ENCODE results near the gene SFMBT2.
"Not testable (repeated sequence)": the region's sequence is repeated elsewhere in the genome, so short reads cannot be mapped to it uniquely, and the experiment has no call there.

SFMBT2 gene

DNA sequence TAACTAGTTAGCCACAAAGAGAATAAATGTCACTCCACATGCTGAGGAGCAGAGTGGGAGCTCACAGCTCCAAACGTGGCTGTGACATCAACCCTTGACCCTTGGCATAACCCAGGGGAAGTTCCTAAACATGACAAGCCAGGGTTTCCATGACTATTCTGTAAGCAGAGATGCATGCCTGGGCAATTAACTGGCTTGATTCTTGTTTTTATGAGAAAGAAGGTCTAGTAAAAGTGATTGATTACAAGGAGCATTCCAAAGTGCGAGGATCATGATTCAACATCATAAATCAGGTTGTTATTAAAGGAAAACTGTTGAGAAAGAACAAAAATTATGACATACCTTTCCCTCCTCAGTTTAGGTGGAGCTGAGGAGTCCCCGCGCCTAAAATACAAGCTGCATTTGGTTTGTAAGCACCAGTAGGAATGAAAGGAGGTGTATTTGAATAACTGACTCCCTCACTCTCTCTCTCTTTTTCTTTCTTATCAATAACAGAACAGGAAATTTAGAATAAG lies 108.4 kb downstream of the SFMBT2 start:
- DNase-seq (ENCODE audit: low read depth in 2 of 3, low spot score in 2 of 3): no peak

DNA sequence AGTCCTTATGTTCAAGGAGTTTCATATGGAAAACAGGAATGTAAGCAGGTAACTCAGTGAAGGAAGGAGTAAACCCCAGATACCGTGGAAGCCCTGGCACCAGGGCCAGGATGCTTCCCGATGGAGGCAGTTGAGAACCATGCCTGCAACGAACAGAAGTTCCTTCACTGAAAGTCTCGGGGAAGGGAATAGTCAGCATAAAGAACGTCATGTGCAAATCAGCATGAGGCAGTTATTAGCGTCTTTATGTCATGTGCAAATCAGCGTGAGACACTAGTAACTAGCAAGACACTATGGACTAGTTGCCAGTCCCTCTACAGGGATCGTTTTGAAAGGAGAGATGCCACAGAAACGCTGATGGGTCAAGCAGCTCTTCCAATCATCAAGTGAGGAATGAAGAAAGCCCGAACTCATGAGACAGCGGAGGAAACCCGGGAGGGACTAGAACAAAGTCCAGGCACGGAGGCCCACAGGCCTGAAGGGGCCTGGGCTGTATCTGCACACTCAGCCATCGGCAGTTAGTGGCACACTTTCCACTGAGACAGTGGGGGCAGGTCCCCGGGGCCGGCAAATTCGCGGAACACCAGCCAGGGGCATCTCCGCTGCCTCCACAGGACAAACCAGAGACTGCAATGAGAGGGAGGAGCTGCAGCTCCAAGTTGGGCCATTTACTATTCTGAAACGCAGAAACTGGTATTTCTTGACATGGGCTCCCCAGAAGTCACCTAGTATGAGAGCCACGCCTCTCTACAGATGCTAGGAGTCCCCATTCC lies 109.6 kb downstream of the SFMBT2 start:
- no peak for DNase-seq (ENCODE audit: low read depth in 2 of 3, low spot score in 2 of 3)

DNA sequence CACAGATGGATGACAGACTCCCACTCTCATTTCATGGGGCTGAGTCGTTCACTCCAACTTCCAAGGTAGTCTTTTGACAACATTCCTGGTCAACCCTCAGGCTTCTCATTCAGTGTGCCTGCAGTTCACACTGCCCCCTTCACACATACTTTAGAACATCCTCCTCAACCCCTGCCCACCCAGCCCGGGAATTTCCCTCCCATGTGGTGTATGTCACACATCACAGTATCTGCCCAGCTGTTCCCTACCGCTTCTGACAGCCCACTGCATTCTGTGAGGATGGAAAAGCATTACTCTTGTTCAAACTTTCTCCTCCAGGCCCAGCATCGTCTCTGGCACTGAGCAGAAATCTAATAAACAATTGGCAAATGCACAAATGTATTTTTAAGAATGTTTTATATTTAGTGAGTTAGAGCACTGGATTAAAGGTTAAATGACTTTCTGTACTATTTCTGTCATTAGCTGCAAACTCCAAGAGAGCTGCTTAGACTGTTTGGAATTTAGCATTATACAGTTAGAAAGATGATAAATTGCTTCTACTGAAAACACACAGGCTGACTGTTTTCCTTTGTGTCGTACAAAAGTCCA lies 110.4 kb downstream of the SFMBT2 start:
- DNase-seq (ENCODE audit: low read depth in 2 of 3, low spot score in 2 of 3): no peak

DNA sequence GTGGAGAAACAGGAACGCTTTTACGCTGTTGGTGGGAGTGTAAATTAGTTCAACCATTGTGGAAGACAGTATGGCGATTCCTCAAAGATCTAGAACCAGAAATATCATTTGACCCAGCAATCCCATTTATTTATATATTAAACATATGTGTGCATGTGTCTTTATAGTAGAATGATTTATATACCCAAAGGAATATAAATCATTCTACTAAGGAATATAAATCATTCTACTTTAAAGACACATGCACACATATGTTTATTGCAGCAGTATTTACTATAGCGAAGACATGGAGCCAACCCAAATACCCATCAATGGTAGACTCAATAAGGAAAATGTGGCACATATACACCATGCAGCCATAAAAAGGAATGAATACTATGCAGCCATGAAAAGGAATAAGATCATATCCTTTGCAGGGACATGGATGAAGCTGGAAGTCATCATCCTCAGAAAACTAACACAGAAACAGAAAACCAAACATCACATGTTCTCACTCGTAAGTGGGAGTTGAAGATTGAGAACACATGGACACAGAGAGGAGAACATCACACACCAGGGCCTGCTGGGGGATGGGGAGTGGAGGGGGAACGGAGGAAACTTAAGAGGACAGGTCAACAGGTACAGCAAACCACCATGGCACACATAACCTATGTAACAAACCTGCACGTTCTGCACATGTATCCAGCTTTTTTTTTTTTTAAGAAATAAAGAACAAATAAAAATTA lies 111.1 kb downstream of the SFMBT2 start:
- not testable (repeated sequence) for DNase-seq (ENCODE audit: low read depth in 2 of 3, low spot score in 2 of 3)

DNA sequence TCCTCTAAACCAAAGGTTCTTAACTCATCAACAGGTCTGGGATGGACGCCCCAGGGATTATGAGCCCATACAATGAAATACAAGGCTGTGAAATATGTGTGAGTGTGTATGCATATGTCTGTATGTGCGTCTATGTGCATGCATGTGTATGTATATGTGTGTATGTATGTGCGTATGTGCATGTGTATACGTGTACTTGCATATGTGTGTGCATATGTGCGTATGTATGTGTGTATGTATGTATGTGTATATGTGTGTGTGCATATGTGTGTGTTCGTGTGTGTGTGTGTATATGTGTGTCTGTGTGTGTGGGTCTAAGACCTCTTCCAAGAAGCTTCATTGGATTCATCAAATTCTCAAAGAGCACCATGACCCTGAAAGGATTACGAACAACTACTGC lies 112.3 kb downstream of the SFMBT2 start:
- no peak for DNase-seq (ENCODE audit: low read depth in 2 of 3, low spot score in 2 of 3)

DNA sequence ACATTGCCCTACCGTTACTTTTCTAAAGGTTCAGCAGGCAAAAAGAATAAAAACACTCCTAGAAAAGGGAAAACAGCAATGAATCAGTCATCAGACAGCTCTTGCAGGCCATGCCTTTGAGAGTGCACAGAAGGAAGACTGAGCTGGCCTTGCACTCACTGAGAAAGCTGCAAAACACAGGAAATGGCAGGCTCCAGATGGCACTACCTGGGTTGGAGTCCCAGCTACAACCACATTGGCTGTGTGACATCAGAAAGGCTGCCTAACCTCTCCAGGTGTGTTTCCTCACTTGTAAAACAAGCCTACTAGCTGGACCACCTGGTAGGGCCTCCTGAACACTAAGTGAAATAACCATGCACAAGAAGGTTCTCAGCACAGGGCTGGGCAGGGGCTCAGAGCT lies 113.7 kb downstream of the SFMBT2 start:
- no peak for DNase-seq (ENCODE audit: low read depth in 2 of 3, low spot score in 2 of 3)

DNA sequence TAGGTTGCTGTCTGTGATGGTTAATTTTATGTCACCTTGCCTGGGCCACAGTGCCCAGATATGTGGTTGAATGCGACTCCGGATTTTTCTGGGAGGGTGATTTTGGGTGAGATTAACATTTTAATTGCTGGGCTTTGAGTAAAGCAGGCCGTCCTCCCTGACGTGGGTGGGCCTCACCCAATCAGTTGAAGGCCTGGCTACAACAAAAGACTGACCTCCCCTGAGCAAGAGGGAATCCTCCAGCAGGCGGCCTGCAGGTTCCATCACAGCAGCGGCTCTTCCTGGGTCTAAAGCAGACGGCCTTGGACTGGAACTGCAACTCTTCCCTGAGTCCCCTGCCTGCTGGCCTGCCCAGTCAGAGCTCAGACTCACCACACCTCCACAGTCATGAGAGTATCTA lies 114.2 kb downstream of the SFMBT2 start:
- DNase-seq (ENCODE audit: low read depth in 2 of 3, low spot score in 2 of 3): no peak

DNA sequence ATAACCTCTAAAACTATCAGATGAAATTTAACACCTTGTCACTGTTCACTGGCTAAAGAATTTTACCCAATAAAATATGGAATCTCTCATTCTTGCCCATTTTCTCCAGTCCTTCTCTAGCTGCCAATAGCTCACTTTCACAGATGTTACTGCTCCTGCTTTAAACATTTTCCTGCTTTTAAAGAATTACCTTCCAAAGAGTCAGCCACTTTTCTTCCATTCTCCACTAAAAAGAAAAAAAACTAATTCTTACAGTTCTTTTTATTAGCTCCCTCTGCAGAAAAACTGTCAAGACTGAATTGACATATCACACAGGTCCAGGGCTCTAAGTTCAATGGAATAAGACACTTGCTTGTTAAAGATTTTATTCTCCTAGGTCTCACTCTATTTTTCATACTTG lies 114.8 kb downstream of the SFMBT2 start:
- DNase-seq (ENCODE audit: low read depth in 2 of 3, low spot score in 2 of 3): no peak

DNA sequence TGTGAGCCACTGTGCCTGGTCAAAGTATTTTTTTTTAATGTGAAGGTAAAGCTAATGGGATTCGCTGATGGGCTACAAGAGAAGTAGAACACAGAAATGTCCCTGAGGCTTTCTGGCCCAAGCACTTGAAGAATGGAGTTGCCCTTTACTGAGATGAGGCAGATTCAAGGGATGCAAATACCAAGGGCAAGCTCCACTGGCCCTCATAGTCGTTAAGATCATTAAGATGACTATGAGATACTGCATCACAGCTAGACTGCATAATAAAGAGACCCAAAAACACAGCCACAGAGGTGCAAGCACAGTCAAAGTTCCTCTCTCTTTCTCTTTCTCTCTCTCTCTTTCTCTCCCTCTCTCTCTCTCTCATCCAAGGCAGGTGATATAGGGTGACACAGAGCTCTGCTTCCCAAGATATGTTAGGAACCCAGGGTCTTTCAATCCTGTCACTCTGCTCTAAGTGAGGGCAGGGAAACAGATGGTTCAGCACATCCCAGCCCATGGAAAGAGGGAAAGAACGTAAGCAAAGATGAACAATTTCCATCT lies 117.4 kb downstream of the SFMBT2 start:
- no peak for DNase-seq (ENCODE audit: low read depth in 2 of 3, low spot score in 2 of 3)

DNA sequence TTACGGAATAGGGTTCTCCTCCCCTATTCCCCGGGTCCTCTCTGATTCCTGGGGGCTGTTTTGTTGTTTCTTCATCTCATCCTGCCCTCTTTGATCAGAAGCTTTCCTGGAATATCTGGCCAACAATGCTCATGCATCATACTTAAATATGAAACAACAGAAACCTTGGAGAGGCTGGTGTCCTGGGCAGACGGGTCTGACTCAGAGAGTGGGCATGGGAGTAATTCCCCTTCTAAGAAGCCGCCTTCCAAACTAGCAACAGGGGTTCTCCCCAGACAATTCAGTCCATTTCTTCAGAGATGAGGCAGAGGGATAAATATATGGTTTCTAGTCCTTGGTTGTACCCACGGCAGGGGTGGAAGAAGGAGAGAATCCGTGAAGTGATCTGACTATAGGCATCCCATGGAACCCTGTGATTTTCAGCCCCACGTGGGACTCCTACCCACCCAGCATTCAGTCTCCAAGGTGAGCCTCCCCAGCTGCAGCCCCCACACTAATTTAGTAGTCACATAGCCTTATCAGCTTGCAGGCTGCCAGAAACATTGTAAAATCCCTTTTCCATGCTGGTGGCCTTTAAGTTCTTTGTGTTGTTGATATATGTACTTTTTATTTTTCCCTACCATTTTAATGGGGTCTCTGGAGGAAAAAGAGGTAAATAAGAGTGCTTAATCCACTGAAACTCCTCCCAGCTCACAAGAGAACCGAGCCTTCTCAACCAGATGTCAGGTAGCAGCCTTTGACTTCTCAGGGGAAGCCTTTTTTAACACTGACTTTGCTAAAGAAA lies 119.2 kb downstream of the SFMBT2 start:
- DNase-seq (ENCODE audit: low read depth in 2 of 3, low spot score in 2 of 3): no peak

DNA sequence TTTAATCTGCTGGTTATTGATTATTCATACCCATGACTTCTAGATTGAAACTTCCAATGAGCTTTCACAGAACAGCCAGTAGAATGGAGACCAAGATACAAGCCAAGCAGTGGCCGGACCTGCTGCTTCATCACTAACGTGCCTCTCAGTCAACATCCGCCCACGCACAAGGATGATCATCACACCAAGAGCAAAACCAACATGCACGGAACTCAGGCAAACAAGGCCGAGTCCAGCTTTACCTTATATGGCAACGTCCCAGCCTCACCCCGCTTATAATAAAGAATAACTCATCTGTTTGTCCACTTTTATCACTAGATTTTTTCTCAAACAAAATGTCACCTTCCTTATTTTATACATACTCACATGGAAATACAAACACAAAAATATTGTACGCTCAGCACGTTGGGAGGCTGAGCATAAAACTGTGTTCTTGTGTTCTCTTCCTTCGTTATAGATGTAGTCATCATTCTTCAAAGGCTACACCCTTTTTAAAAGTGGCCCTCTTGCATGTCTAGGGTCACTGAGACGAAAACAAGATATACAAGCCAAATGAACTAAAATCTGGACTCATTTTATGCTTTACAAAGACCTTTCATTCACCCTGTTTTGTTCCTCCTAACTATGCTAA lies 122.7 kb downstream of the SFMBT2 start:
- no peak for DNase-seq (ENCODE audit: low read depth in 2 of 3, low spot score in 2 of 3)

DNA sequence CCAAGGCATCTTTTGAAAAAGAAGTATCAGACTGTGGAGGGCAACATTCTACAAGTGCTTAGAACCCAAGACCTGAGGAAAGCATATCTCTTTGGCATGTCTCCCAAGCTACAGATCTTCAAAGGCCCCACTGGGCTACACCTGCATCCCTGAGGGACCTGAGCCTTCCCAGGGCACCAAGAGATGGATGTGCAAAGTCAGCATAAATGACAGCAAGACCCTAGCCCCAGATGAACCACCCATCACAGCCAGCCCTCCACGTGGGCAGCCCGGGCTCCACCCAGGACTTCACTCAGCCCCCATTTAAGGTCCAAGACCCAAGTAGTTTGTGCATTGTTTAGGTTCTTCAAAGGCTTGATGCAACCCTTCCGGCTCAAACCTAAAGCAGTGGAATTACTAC lies 123.5 kb downstream of the SFMBT2 start:
- no peak for DNase-seq (ENCODE audit: low read depth in 2 of 3, low spot score in 2 of 3)

DNA sequence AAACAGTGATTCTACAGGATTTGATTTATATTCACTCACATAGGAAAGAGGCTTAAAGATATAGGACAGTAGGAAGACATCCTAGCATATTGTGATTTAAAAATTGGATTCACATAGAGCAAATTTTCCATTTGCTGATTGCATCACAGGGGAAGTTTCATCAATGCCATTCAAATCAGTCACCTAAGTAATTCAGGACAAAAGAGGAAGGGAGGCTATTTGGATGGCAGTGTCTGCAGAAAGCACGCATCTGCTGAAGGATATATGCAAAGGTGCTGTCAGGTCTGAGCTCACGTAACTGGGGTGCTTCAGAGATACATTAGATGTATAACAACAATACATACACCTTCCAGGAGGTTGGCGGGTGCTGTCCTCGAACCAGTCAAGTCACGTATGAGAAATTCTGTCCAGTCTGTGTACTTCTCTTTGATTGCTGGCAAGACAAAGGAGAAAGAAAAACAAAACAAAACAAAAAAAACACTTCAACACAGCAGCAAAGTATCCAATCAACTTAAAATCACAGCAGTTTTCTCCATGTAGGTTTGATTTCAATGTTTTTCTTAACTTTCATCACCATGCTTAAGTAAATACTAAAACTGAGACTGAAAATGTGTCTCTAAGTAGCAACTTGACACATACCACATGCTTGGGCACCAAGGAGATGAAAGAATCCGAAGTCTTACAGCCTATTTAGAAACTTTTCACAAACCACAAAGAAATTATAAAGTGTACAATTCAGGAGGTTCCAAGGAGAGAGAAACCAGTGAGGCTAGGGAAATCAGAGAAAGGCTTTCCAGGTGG lies 125.1 kb downstream of the SFMBT2 start:
- DNase-seq (ENCODE audit: low read depth in 2 of 3, low spot score in 2 of 3): no peak

DNA sequence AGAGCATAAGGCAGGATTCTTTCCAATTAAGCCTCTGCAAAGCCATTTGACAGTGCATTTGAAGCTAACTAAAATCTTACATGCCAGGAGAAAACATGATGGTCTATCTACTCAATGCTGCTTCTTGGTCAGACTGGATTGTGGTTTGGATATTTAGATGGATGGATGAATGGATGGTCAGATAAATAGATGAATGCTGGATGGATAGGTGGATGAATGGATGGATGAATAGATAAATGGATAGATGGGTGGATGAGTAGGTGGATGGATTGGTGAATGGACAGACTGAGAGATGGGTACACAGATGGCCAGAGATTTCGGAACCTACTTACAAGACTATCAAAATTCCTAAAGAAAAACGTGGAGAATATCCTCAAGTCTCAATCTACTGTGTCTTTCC lies 127.6 kb downstream of the SFMBT2 start:
- no peak for DNase-seq (ENCODE audit: low read depth in 2 of 3, low spot score in 2 of 3)

DNA sequence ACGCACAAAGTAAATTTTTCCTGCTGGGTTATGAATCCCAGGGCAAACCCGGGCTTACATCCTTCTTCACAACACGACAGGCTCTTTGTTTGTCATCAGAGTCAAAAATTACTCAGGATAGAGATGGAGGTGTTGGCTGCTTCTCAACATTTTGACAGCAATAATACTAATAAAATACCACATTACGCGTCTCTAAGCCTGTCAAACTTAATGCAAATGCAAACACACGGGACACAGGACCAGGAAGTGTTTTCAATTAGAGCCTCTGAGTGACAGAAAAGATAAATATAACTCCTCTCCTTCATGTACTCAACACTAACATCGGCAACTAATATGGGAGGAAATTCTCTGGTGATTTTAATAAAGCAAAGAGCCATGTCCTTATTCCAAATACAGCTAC lies 128.4 kb downstream of the SFMBT2 start:
- no peak for DNase-seq (ENCODE audit: low read depth in 2 of 3, low spot score in 2 of 3)

DNA sequence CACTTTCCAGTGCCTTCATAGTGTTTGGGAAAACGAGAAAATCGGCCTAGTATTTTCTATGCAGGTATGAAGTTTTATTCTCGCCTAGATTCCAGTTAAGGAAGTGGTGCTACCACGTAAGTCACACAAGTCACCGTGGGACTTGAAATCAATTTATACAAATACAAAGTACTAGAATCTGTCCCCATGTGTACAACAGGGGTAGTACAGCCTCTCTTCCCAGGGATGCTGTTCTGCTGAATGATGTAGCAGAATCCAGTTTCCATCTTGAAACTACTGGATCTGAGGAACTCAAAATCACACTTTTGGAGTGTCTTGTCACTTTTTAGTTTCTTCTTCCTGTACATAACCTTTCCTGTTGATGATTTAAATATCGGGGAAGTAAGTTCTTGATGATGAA lies 129.4 kb downstream of the SFMBT2 start:
- no peak for DNase-seq (ENCODE audit: low read depth in 2 of 3, low spot score in 2 of 3)

DNA sequence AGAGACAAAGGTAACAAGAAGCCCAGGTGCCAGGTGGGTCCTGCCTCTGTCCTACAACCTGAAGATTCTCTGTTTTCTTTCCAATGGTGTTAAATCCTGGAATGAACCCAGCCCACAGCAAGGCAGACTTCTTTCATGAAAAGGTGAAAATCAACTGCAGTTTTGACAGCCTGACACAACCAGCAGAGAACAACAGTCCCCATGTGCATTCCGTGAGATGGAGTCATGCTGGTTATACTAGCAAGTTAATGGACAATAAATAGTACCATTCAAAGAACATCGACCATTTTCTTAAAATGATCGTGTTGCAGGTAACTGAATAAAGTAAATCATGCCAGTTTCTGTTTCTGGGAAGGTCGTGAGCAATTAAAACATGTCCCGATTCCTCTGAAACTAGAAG lies 131.5 kb downstream of the SFMBT2 start:
- no peak for DNase-seq (ENCODE audit: low read depth in 2 of 3, low spot score in 2 of 3)

DNA sequence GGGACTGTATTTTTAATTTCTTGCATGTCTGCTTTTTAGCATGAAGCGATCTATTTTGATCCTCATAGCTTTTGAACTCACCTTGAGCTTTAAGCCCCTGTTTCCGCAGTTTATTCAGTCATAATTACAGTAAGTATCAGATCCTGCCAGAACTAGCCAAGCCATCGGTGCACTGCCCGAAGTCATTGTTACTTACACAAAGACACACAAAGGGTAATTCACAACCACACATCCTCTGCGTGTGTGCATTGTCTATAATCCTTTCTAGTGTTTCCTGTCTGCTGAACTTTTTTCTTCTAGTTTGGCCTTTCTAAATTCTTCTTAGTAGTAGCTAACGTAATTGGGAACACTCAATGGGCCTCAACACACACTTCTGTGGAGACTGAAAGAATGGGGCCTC lies 133.0 kb downstream of the SFMBT2 start:
- no peak for DNase-seq (ENCODE audit: low read depth in 2 of 3, low spot score in 2 of 3)

DNA sequence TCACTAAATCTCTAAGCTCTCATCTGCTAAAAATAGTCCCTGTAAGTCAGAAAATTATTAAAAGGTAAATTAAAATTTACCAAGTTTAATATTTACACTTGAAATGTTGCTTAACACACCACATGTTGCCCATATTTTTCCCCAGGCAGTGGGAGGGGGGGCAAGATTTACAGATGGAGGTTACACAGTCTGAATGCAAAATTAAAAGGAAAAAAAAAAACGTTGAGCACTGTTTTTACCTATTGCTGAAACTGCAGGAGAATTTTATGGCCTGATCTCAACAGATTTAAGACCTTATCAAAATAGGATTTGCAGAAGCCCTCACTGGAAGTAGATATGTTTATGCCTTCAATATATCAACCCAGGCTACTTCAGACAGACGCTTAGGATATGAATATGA lies 133.4 kb downstream of the SFMBT2 start:
- DNase-seq (ENCODE audit: low read depth in 2 of 3, low spot score in 2 of 3): no peak

All from activated CD8-positive, alpha-beta memory T cell treated with anti-CD3 and anti-CD28 coated beads for 48 hours (primary cell).